IPS-15b (cell line): Measurements from ENCODE around the gene C1R.
"Not testable (repeated sequence)": the region's sequence is repeated elsewhere in the genome, so short reads cannot be mapped to it uniquely, and the experiment has no call there.

Experiments used
- H3K27me3 ChIP-seq: one replicate; pipeline ENCODE4 v1.6.1; 2013; ENCODE audit warnings: low read length; ENCODE audit not compliant: control insufficient read depth, insufficient read depth
- H3K36me3 ChIP-seq: one replicate; pipeline ENCODE4 v1.6.1; 2013; ENCODE audit warnings: low read length; ENCODE audit not compliant: control insufficient read depth, insufficient read depth
- H3K4me1 ChIP-seq: one replicate; pipeline ENCODE4 v1.6.1; 2013; ENCODE audit warnings: mild to moderate bottlenecking, low read length; ENCODE audit not compliant: control insufficient read depth, insufficient read depth
- H3K4me3 ChIP-seq: one replicate; pipeline ENCODE4 v1.5.1; 2013; ENCODE audit warnings: low read depth, low read length
- H3K9ac ChIP-seq: one replicate; pipeline ENCODE4 v1.6.1; 2013; ENCODE audit warnings: low read depth, mild to moderate bottlenecking, low read length
- H3K9me3 ChIP-seq: one replicate; pipeline ENCODE4 v1.6.1; 2013; ENCODE audit warnings: mild to moderate bottlenecking, low read length; ENCODE audit not compliant: control insufficient read depth, insufficient read depth

The C1R gene

GRCh38 chr12:7060353-7060954 is 31.8 kb downstream of the C1R start, which contains the start of gene C1S:
Gene C1S (plus strand): TSS chr12:7060718. CDS start chr12:7061913, 1,195 bp downstream.
- Histone ChIP-seq H3K4me3 (peak within 1 kb of the TSS; percentile 28), H3K27me3 (no peaks in the 10 kb centered on the region), H3K9ac (no peak within 1 kb of the TSS)

GRCh38 chr12:7059780-7060179 is 32.5 kb downstream of the C1R start:
- H3K36me3 ChIP-seq: no peaks in the 10 kb centered on the region
- H3K4me3 ChIP-seq: no peak overlapping the region
- H3K27me3 ChIP-seq: no peaks in the 10 kb centered on the region
- H3K4me1 ChIP-seq: peaks cover 14% of the 10 kb centered on the region
- no peak overlapping the region for H3K9ac ChIP-seq
- no peaks in the 10 kb centered on the region for H3K9me3 ChIP-seq

More at GRCh38 chr12:7060353-7060954, 31.8 kb downstream of the C1R start, which contains the start of gene C1S:
- H3K36me3 ChIP-seq: no peaks in the 10 kb centered on the region
- no peaks in the 10 kb centered on the region for H3K9me3 ChIP-seq
- peaks cover 14% of the 10 kb centered on the region for H3K4me1 ChIP-seq

- Histone ChIP-seq H3K9me3 (no peaks in the 10 kb centered on the region), H3K9ac (no peak overlapping the region), H3K4me1 (peaks cover 14% of the 10 kb centered on the region)
Observed at GRCh38 chr12:7058850-7059395, 33.3 kb downstream of the C1R start.

DNA sequence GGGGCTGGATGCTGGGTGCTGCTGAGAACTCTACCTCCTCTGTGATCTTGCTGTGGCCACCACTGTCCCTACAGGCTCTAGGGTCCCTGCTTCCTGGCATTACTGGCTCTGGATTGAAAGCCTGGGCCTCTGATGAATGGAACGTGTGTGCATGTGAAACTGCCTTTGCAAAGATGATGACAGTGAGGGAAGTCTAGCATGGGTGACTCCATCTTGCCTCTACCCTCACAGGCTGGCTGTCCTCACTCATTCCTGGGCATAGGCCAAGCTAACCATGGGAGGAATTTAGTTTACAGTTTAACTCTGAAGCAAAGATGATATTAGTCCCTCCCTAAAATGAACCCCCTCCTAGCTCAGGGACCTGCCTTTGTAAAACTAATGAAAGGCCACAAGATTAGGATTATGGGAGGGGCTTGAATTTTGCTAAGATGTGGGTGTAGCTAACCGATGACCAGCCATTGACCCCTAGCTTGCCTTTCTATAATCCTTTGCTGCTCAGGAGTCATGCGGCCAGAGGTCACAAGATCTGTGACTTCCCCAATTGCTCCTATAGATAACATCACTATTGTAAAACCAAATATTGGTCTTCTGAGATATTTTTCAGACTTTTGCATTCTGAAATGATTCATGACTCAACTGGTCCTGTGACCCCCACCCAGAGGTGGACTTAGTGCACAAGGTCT is 33.9 kb downstream of the C1R start:
- H3K4me1 ChIP-seq: peaks cover 14% of the 10 kb centered on the region
- H3K9me3 ChIP-seq: no peaks in the 10 kb centered on the region
- H3K4me3 ChIP-seq: no peak overlapping the region
- H3K27me3 ChIP-seq: no peaks in the 10 kb centered on the region
- no peaks in the 10 kb centered on the region for H3K36me3 ChIP-seq
- no peak overlapping the region for H3K9ac ChIP-seq

More at GRCh38 chr12:7058850-7059395, 33.3 kb downstream of the C1R start:
- Histone ChIP-seq H3K36me3 (no peaks in the 10 kb centered on the region), H3K4me3 (no peak overlapping the region), H3K27me3 (no peaks in the 10 kb centered on the region)

GRCh38 chr12:7055736-7056135 is 36.5 kb downstream of the C1R start:
- not testable (repeated sequence) for H3K9me3 ChIP-seq, H3K36me3 ChIP-seq, H3K4me3 ChIP-seq, H3K9ac ChIP-seq, H3K27me3 ChIP-seq, H3K4me1 ChIP-seq

DNA sequence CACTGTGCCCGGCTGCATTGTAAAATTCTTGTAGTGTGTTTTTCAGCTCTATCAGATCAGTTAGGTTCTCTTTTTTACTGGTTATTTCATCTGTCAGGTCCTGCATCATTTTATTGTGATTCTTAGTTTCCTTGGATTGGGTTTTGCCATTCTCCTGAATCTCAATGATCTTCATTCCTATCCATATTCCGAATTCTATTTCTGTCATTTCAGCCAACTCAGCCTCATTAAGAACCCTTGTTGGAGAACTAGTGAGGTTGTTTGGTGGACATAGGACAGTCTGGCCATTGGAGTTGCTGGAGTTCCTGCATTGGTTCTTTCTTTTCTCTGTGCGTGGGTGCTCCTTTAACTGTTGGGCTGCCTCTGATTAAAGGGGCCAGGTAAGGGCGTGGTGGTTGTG is 37.3 kb downstream of the C1R start:
- no peaks in the 10 kb centered on the region for H3K4me1 ChIP-seq
- no peaks in the 10 kb centered on the region for H3K27me3 ChIP-seq
- H3K36me3 ChIP-seq: no peaks in the 10 kb centered on the region
- no peak overlapping the region for H3K9ac ChIP-seq
- no peaks in the 10 kb centered on the region for H3K9me3 ChIP-seq
- H3K4me3 ChIP-seq: no peak overlapping the region

DNA sequence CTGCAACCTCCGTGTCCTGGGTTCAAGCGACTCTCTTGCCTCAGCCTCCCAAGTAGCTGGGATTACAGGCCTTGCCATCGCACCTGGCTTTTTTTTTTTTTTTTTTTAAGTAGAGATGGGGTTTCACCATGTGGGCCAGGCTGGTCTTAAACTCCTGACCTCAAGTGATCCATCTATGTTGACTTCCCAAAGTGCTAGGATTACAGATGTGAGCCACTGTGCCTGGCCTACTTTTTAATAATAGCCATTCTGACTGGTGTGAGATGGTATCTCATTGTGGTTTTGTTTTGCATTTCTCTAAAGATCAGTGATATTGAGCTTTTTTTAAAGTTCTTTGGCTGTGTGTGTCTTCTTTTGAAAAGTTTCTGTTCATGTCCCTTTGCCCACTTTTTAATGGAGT is 42.3 kb downstream of the C1R start:
- H3K36me3 ChIP-seq, H3K27me3 ChIP-seq, H3K4me3 ChIP-seq, H3K4me1 ChIP-seq, H3K9me3 ChIP-seq, H3K9ac ChIP-seq: not testable (repeated sequence)

DNA sequence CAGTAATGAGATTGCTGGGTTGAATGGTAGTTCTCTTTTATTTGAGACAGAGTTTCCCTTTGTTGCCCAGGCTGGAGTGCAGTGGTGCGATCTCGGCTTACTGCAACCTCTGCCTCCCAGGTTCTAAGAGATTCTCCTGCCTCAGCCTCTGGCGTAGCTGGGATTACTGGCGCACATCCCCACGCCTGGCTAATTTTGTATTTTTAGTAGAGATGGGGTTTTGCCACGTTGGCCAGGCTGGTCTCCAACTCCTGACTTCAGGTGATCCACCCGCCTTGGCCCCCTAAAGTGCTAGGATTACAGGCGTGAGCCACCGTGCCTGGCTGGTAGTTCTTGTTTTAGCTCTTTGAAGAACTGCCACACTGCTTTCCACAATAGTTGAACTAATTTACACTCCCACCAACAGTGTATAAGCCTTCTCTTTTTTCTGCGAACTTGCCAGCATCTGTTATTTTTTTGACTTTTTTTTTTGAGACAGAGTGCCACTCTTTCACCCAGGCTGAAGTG is 42.7 kb downstream of the C1R start:
- not testable (repeated sequence) for H3K4me3 ChIP-seq, H3K9ac ChIP-seq, H3K27me3 ChIP-seq, H3K36me3 ChIP-seq, H3K4me1 ChIP-seq, H3K9me3 ChIP-seq

DNA sequence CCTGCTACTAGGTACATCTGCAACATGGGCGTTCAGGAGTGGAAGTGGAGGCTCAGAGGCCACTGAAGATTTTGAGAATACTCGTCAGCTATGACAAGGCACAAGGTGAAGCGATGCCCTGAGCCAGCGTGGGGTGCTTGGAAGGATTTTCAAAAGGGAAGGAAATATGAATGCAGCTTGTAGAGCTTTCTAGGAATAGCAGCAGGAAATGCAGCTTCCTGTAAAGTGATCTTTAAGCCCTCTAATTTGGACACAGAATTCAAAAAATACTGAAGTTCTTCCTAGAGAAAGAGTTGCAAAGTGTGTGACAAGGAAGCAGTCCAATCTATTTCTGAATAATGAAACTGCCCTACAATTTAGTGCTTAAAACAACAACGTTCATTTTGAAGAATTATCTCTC is 44.9 kb downstream of the C1R start:
- no peaks in the 10 kb centered on the region for H3K4me1 ChIP-seq
- no peaks in the 10 kb centered on the region for H3K27me3 ChIP-seq
- H3K4me3 ChIP-seq: no peak overlapping the region
- no peak overlapping the region for H3K9ac ChIP-seq
- H3K9me3 ChIP-seq: no peaks in the 10 kb centered on the region
- no peaks in the 10 kb centered on the region for H3K36me3 ChIP-seq

GRCh38 chr12:7046383-7047105 is 45.7 kb downstream of the C1R start:
- Histone ChIP-seq H3K36me3 (no peaks in the 10 kb centered on the region), H3K4me3 (no peak overlapping the region), H3K9ac (no peak overlapping the region), H3K27me3 (no peaks in the 10 kb centered on the region), H3K9me3 (no peaks in the 10 kb centered on the region), H3K4me1 (no peaks in the 10 kb centered on the region)

DNA sequence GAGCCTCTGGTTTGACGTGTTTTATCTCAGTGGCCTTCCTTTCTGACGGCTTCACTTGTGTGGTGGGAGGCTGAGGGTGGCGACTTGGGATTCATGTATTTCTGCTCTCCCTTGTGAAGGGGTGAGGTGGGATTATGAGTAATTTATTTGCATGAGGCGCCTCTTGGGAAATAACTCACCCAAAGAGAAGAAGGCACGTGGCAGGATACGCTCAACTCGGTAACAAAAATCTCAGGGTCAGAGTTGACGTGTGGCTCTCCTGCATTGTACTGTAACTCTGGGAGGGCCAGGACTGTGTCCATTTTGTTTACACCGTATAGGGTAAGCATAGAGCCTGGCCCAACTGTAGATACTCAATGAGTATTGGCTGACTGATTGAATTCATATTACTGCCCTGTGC is 46.3 kb downstream of the C1R start:
- no peaks in the 10 kb centered on the region for H3K36me3 ChIP-seq
- no peaks in the 10 kb centered on the region for H3K4me1 ChIP-seq
- H3K9me3 ChIP-seq: no peaks in the 10 kb centered on the region
- no peaks in the 10 kb centered on the region for H3K27me3 ChIP-seq
- H3K9ac ChIP-seq: no peak overlapping the region
- no peak overlapping the region for H3K4me3 ChIP-seq
